Nephron progenitor cell (in vitro differentiated cells): ENCODE measurements around the gene JMJD7.

ENCODE experiments used
- DNase-seq: peaks from one replicate; pipeline ENCODE4 v3.0.0; 2021
- H3K27ac Mint-ChIP-seq: 2 replicates; pipeline ENCODE4 v1.8.0; 2021; ENCODE audit warnings: mild to moderate bottlenecking, moderate library complexity, mixed read lengths
- H3K27me3 Mint-ChIP-seq: 2 replicates; pipeline ENCODE4 v1.8.0; 2021; ENCODE audit warnings: mild to moderate bottlenecking, low read depth, mixed read lengths; ENCODE audit not compliant: poor library complexity
- H3K36me3 Mint-ChIP-seq: 2 replicates; pipeline ENCODE4 v1.8.0; 2021; ENCODE audit warnings: low read depth, mixed read lengths
- H3K4me1 Mint-ChIP-seq: 2 replicates; pipeline ENCODE4 v1.8.0; 2021; ENCODE audit warnings: mixed read lengths
- H3K4me3 Mint-ChIP-seq: 2 replicates; pipeline ENCODE4 v1.8.0; 2021; ENCODE audit warnings: mild to moderate bottlenecking, moderate library complexity, mixed read lengths
- H3K9me3 Mint-ChIP-seq: 2 replicates; pipeline ENCODE4 v1.8.0; 2021; ENCODE audit warnings: mild to moderate bottlenecking, moderate library complexity, mixed read lengths
- CTCF ChIP-seq: fragments of 200-600 bp; sonication (generic); IDR thresholded peaks from 2 replicates; pipeline ENCODE4 v1.5.0; 2021; ENCODE audit warnings: antibody characterized with exemption

JMJD7 gene

DNA sequence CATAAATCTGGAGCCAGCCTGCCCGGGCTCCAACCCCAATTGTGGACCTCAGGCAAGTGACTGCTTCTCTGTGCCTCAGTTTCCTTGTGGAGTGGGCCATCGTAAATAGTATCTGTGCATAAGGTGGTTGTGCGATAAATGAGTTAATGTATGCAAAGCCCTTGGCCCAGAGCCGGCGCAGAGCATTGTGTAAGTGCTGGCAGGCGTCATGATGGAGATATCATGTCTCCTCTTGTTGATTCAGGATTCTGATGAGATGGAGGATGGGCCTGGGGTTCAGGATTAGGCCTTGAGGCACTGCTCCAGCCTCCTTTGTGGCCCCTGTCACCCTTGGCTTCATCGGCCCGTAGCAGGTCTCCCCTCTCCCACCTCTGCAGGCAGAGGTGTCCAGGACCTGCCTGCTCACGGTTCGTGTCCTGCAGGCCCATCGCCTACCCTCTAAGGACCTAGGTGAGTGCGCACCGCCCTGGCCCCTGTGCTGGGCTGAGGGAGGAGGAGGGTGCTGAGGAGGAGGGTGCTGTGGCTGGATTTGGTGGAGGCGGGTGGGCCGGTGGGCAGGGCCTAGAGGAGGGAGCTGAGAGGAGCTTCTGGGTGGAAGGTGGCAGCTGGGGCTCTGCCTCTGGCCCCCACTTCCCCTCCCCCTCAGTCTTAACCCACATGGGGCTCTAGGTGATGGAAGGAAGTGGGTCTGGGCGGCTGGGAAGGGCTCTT lies 12.0 kb downstream of the JMJD7 start:
- H3K27me3 Mint-ChIP-seq, result peaks cover 2% of the 10 kb centered on the region
- H3K9me3 Mint-ChIP-seq, result no peaks in the 10 kb centered on the region
- DNase-seq, result no peak
- H3K36me3 Mint-ChIP-seq, result peaks cover 8% of the 10 kb centered on the region
- H3K4me3 Mint-ChIP-seq, result no peak overlapping the region
- H3K4me1 Mint-ChIP-seq, result peaks cover 5% of the 10 kb centered on the region
- H3K27ac Mint-ChIP-seq, result no peak overlapping the region
- no peak for TF ChIP-seq CTCF

DNA sequence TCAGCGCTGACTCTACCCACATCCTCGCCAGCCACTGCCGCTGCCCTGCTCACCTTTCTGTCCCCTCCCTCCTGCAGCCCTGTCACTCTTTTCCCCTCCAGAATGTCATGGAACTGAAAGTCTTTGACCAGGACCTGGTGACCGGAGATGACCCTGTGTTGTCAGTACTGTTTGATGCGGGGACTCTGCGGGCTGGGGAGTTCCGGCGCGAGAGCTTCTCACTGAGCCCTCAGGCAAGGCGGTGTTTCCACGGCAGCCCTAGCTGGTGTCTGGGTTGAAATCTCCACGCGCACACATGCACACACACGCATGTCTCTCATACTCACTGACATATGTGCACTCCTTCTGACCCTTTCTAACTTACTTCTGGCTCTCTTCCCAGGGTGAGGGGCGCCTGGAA lies 12.8 kb downstream of the JMJD7 start:
- Mint-ChIP-seq H3K27me3 (no peaks in the 10 kb centered on the region), H3K27ac (no peak overlapping the region), H3K4me1 (peaks cover 5% of the 10 kb centered on the region), H3K4me3 (no peak overlapping the region), H3K36me3 (peaks cover 8% of the 10 kb centered on the region), H3K9me3 (no peaks in the 10 kb centered on the region)
- TF ChIP-seq CTCF, result no peak
- DNase-seq, result no peak

- H3K4me3 Mint-ChIP-seq, result no peak overlapping the region
- no peaks in the 10 kb centered on the region for H3K27me3 Mint-ChIP-seq
- H3K4me1 Mint-ChIP-seq, result peaks cover 5% of the 10 kb centered on the region
- H3K27ac Mint-ChIP-seq, result no peak overlapping the region
- DNase-seq, result no peak
- H3K9me3 Mint-ChIP-seq, result no peaks in the 10 kb centered on the region
- H3K36me3 Mint-ChIP-seq, result peaks cover 8% of the 10 kb centered on the region
- TF ChIP-seq CTCF, result no peak
These were observed 13.2 kb downstream of the JMJD7 start for GRCh38 chr15:41841131-41841530.

DNA sequence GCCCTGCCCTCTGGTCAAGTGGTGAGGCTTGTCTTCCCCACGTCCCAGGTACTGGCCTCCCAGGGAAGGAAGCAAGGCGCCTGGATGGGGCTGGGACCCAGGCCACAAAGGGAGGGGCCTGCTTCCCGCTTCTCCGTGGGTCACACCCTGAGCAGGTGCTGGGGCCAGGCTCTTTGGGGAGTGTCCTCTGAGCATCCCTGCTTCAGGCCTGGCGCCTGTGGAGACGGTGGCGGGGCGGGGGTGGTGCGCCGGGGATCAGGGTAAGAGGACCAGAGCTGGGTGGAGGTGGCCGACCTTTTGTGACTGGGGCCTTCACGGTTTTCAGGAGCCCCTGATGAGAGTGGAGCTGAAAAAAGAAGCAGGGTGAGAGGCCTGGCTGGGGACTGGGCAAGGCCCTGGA lies 14.3 kb downstream of the JMJD7 start:
- peak overlapping the region; percentile 91 for H3K27ac Mint-ChIP-seq
- peaks cover 5% of the 10 kb centered on the region for H3K36me3 Mint-ChIP-seq
- no peak for TF ChIP-seq CTCF
- H3K4me1 Mint-ChIP-seq, result peaks cover 5% of the 10 kb centered on the region
- no peaks in the 10 kb centered on the region for H3K27me3 Mint-ChIP-seq
- H3K4me3 Mint-ChIP-seq, result no peak overlapping the region
- no peak for DNase-seq
- no peaks in the 10 kb centered on the region for H3K9me3 Mint-ChIP-seq

DNA sequence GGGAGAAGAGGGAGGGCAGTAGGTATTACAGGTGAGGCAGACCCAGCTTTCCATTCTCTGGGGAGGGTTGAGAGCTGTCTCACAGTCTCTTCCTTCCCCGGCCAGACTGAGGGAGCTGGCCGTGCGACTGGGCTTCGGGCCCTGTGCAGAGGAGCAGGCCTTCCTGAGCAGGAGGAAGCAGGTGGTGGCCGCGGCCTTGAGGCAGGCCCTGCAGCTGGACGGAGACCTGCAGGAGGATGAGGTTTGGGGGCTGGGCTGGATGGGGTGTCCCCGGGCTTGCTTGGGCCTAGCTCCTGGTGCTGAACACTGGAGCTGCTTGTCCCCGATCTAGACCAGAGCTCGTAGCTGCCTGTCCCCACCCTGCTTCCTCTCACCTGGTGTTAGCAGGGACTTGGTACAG lies 15.7 kb downstream of the JMJD7 start:
- Mint-ChIP-seq H3K27ac (no peak overlapping the region), H3K4me1 (peaks cover 9% of the 10 kb centered on the region), H3K9me3 (no peaks in the 10 kb centered on the region), H3K36me3 (peaks cover 6% of the 10 kb centered on the region), H3K4me3 (no peak overlapping the region), H3K27me3 (no peaks in the 10 kb centered on the region)
- TF ChIP-seq CTCF, result no peak
- DNase-seq, result no peak

- Mint-ChIP-seq H3K4me3 (no peak overlapping the region), H3K9me3 (no peaks in the 10 kb centered on the region), H3K4me1 (peaks cover 9% of the 10 kb centered on the region), H3K27me3 (no peaks in the 10 kb centered on the region), H3K27ac (no peak overlapping the region), H3K36me3 (peaks cover 6% of the 10 kb centered on the region)
- TF ChIP-seq CTCF, result no peak
- no peak for DNase-seq
These were observed 16.9 kb downstream of the JMJD7 start for GRCh38 chr15:41844814-41845213.
